ENCODE data around the gene ITCH.
"Not testable (repeated sequence)": the region's sequence is repeated elsewhere in the genome, so short reads cannot be mapped to it uniquely, and the experiment has no call there.

- TF ChIP-seq, protein P1, sequence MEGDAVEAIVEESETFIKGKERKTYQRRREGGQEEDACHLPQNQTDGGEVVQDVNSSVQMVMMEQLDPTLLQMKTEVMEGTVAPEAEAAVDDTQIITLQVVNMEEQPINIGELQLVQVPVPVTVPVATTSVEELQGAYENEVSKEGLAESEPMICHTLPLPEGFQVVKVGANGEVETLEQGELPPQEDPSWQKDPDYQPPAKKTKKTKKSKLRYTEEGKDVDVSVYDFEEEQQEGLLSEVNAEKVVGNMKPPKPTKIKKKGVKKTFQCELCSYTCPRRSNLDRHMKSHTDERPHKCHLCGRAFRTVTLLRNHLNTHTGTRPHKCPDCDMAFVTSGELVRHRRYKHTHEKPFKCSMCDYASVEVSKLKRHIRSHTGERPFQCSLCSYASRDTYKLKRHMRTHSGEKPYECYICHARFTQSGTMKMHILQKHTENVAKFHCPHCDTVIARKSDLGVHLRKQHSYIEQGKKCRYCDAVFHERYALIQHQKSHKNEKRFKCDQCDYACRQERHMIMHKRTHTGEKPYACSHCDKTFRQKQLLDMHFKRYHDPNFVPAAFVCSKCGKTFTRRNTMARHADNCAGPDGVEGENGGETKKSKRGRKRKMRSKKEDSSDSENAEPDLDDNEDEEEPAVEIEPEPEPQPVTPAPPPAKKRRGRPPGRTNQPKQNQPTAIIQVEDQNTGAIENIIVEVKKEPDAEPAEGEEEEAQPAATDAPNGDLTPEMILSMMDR (IDR thresholded peaks at IDR 0.05): not testable (repeated sequence)
- TF ChIP-seq POLR2A (IDR thresholded peaks at IDR 0.05): not testable (repeated sequence)
These were observed 17.1 kb upstream of the ITCH start for GRCh38 chr20:34345839-34346532.
